Breast epithelium (tissue), 3 donors: ENCODE results near the gene BIK.

ENCODE experiments used
- POLR2A ChIP-seq: fragments of 450-650 bp; IDR thresholded peaks from one replicate; pipeline ENCODE4 v1.6.1; 2016; ENCODE audit warnings: antibody characterized with exemption, mild to moderate bottlenecking, moderate library complexity
- POLR2AphosphoS5 ChIP-seq, 3 donors: sonication (generic); formaldehyde crosslinking; IDR thresholded peaks; one replicate each; pipeline ENCODE4 v1.6.1; 2017; ENCODE audit warnings: antibody characterized with exemption in 3 of 3
- TF ChIP-seq, protein P1 (sequence below), 3 donors: fragments of 450-650 bp; IDR thresholded peaks; one replicate each; pipeline ENCODE4 v1.5.1; 2016 to 2017; ENCODE audit warnings: antibody characterized with exemption in 3 of 3, mild to moderate bottlenecking in 3 of 3, moderate library complexity in 3 of 3

DNA sequence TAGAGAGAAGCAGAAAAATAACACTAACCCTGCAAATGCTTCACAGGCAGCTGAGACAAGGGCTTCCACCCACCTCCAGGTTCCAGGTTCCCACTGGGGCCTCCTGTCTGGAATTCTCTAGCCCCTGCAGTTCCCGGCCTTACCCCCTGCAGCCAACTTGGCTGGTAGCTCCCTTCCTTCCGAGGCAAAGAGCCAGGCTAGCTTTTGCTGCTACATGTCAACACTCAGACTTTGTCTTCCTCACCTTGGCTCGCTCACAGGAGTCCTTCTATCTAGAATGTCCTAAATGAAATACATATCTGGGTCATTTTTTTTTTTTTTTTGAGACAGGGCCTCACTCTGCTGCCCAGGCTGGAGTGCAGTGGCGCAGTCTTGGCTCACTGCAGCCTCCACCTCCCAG lies 11.5 kb upstream of the BIK start:
- no peak for TF ChIP-seq POLR2A
- TF ChIP-seq, protein P1, sequence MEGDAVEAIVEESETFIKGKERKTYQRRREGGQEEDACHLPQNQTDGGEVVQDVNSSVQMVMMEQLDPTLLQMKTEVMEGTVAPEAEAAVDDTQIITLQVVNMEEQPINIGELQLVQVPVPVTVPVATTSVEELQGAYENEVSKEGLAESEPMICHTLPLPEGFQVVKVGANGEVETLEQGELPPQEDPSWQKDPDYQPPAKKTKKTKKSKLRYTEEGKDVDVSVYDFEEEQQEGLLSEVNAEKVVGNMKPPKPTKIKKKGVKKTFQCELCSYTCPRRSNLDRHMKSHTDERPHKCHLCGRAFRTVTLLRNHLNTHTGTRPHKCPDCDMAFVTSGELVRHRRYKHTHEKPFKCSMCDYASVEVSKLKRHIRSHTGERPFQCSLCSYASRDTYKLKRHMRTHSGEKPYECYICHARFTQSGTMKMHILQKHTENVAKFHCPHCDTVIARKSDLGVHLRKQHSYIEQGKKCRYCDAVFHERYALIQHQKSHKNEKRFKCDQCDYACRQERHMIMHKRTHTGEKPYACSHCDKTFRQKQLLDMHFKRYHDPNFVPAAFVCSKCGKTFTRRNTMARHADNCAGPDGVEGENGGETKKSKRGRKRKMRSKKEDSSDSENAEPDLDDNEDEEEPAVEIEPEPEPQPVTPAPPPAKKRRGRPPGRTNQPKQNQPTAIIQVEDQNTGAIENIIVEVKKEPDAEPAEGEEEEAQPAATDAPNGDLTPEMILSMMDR (IDR thresholded peaks at IDR 0.05): no peak
- TF ChIP-seq POLR2AphosphoS5 (IDR thresholded peaks at IDR 0.05): no peak
